ENCODE results near the gene LRIG1. TPM values are rescaled to one million over a fixed set of nuclear protein-coding genes. Genes with fewer than 3 reads are reported as not detected.
A peak's percentile ranks its signal among the peaks of the same experiment; 100 is the strongest.

The LRIG1 gene
- total and polyA plus RNA-seq, 2 of the 8 experiments (the other 6 are each of a cell fraction or from before 2014, with no cell fraction given): 78.1 to 88.7 TPM

GRCh38 chr3:66372681-66373350 is 128.0 kb downstream of the LRIG1 start:
- H3K79me2 ChIP-seq (ENCODE audit: control insufficient read depth in 1 of 2, insufficient read depth in 2 of 2, low read length in 2 of 2): no peaks in the 10 kb centered on the region
- DNase-seq (ENCODE audit: low read depth in 1 of 2, low spot score in 2 of 2): peak; percentile 51 to 68
- CTCF ChIA-PET (ENCODE audit: partially characterized antibody): interaction anchor here (0.6 to 6.3 kb wide), 48 partner anchors 10 to 533 kb away, joined by 3 to 90 read pairs (median 4); no protein-coding TSS in a partner anchor
- H3K56ac ChIP-seq (replicated peaks; ENCODE audit: insufficient read length, low read depth, low read length): no peak overlapping the region
- H2BK15ac ChIP-seq (ENCODE audit: low read length): no peak overlapping the region
- H3K36me3 ChIP-seq (ENCODE audit: control insufficient read depth in 2 of 4, insufficient read depth in 4 of 4, low read length in 3 of 4): peaks cover 0 to 21% (median 8%) of the 10 kb centered on the region in 4 experiments; a peak in 6 of 8 replicates
- no peaks in the 10 kb centered on the region for H3K79me1 ChIP-seq (ENCODE audit: low read depth, low read length)
- TF ChIP-seq POLR2A (IDR thresholded peaks at IDR 0.05; ENCODE audit: control extremely low read depth in 1 of 2, low read depth in 2 of 2, low read length in 2 of 2) (peak in 1 of 2 experiments; percentile 34; a peak in 1 of 3 replicates), MAX (IDR thresholded peaks at IDR 0.05) (no peak), RAD21 (IDR thresholded peaks at IDR 0.05 in 1 of 2, conservative IDR thresholded peaks at IDR 0.05 in 1 of 2; ENCODE audit: low read depth in 2 of 2, low read length in 2 of 2) (peak; percentile 95 to 99), CTCF (IDR thresholded peaks at IDR 0.05; ENCODE audit: control extremely low read depth in 1 of 3, insufficient read depth in 1 of 3, low read depth in 1 of 3, low read length in 3 of 3) (peak; percentile 76 to 96 (median 87))
- H3K14ac ChIP-seq (ENCODE audit: insufficient read length): no peak overlapping the region
- H4K91ac ChIP-seq (replicated peaks; ENCODE audit: insufficient read length, low read length): no peak overlapping the region
- H3K18ac ChIP-seq (ENCODE audit: extremely low read depth, low read length): no peak overlapping the region
- peak; percentile 95 for FAIRE-seq
- H4K20me1 ChIP-seq (replicated peaks in 1 of 2; ENCODE audit: control insufficient read depth in 1 of 2, insufficient read depth in 2 of 2, low read length in 2 of 2): no peaks in the 10 kb centered on the region
- H2BK20ac ChIP-seq (ENCODE audit: low read length): no peak overlapping the region
- POLR2A ChIA-PET (ENCODE audit: partially characterized antibody): interaction anchor here (0.7 to 1.0 kb wide), 3 partner anchors 19 to 94 kb away, joined by 3 read pairs; no protein-coding TSS in a partner anchor
- H4K8ac ChIP-seq (ENCODE audit: extremely low read depth, insufficient read depth, low read length): no peak overlapping the region
- no peaks in the 10 kb centered on the region for H3K23me2 ChIP-seq (ENCODE audit: low read depth, low read length)
- H2BK120ac ChIP-seq (replicated peaks; ENCODE audit: low read depth, low read length): no peak overlapping the region
- no peak overlapping the region for H3K9ac ChIP-seq (replicated peaks in 1 of 4; ENCODE audit: extremely low read depth in 1 of 4, low read depth in 3 of 4, low read length in 3 of 4)
- no peak overlapping the region for H2AFZ ChIP-seq (ENCODE audit: low read length)
- WGBS, 2 experiments (ENCODE audit: extremely low coverage in 1 of 2, insufficient coverage in 1 of 2, insufficient read length in 1 of 2, insufficient replicate concordance in 2 of 2, low coverage in 1 of 2, low lambda C conversion rate in 2 of 2, missing lambda C conversion rate in 1 of 2): 70% methylated on average over 18 of the region's 18 CpGs; no CpG with 5 or more reads in 1 of the 2 experiments
- no peak overlapping the region for H3K4ac ChIP-seq (replicated peaks; ENCODE audit: insufficient read length, low read depth, low read length)
- no peak overlapping the region for H2AK5ac ChIP-seq (ENCODE audit: low read depth, low read length)
- no peak overlapping the region for H2BK5ac ChIP-seq (ENCODE audit: low read depth, low read length)
- no peaks in the 10 kb centered on the region for H3K4me1 ChIP-seq (replicated peaks in 1 of 4; ENCODE audit: control insufficient read depth in 3 of 4, insufficient read depth in 4 of 4, low read length in 3 of 4)
- no peaks in the 10 kb centered on the region for H3K9me3 ChIP-seq (ENCODE audit: insufficient read depth in 2 of 2, low read depth in 1 of 2, low read length in 1 of 2)
- H4K5ac ChIP-seq (ENCODE audit: insufficient read length, low read depth, low read length): no peak overlapping the region
- no peak overlapping the region for H2BK12ac ChIP-seq (ENCODE audit: low read depth, low read length)
- no peak overlapping the region for H3K4me2 ChIP-seq (ENCODE audit: insufficient read depth in 1 of 2, low read depth in 2 of 2, low read length in 2 of 2)
- no peak overlapping the region for H3K4me3 ChIP-seq (ENCODE audit: extremely low read depth in 1 of 4, insufficient read depth in 2 of 4, low read depth in 3 of 4, low read length in 4 of 4)
- no peak overlapping the region for H3K27ac ChIP-seq (ENCODE audit: low read depth, low read length)
- no peak overlapping the region for H3K23ac ChIP-seq (ENCODE audit: insufficient read length)
- H3K27me3 ChIP-seq (replicated peaks in 1 of 4; ENCODE audit: control insufficient read depth in 3 of 4, extremely low read depth in 1 of 4, insufficient read depth in 3 of 4, low read length in 3 of 4): no peaks in the 10 kb centered on the region
